Activated T-helper 1 cell treated with anti-CD3 and anti-CD28 coated beads, Interleukin-12 subunit alpha, Interleukin-12 subunit beta, Interleukin-2, Interleukin-4 antibody, amounts not matched to agents 30 ng/mL and 10 ng/mL and 1 ng/mL, durations not matched to agents 14 hours and 24 hours and 36 hours (primary cell): ENCODE data around the gene IL17A. TPM values are rescaled to one million over a fixed set of nuclear protein-coding genes. Genes with fewer than 3 reads are reported as not detected.
"Not testable (repeated sequence)": the region's sequence is repeated elsewhere in the genome, so short reads cannot be mapped to it uniquely, and the experiment has no call there.

Experiments
- DNase-seq: peaks from one replicate; pipeline ENCODE4 v3.0.0; 2021; ENCODE audit warnings: low spot score
- H3K27ac Mint-ChIP-seq: one replicate; pipeline ENCODE4 v1.8.0; 2021; ENCODE audit warnings: mild to moderate bottlenecking, mixed read lengths
- H3K27me3 Mint-ChIP-seq: one replicate; pipeline ENCODE4 v1.8.0; 2022; ENCODE audit warnings: mild to moderate bottlenecking, moderate library complexity, mixed read lengths; ENCODE audit not compliant: insufficient read depth
- H3K36me3 Mint-ChIP-seq: one replicate; pipeline ENCODE4 v1.8.0; 2021; ENCODE audit warnings: low read depth, mixed read lengths
- H3K4me1 Mint-ChIP-seq: one replicate; pipeline ENCODE4 v1.8.0; 2021; ENCODE audit warnings: low read depth, mixed read lengths
- H3K4me3 Mint-ChIP-seq: one replicate; pipeline ENCODE4 v1.8.0; 2021; ENCODE audit warnings: mild to moderate bottlenecking, moderate library complexity, mixed read lengths
- H3K9me3 Mint-ChIP-seq: one replicate; pipeline ENCODE4 v1.8.0; 2021; ENCODE audit warnings: mixed read lengths
- intact Hi-C: fragments of 100-400 bp; cut with micrococcal nuclease; formaldehyde crosslinking; loops from one replicate; pipeline ENCODE4 v1.15.1; 2024
- total RNA-seq: library from RNA; stranded (reverse); gene quantifications from 2 replicates; pipeline ENCODE4 v1.2.3, GENCODE V29; 2022

Gene IL17A
- total RNA-seq, 1 donor from 2014 or later = not detected

DNA sequence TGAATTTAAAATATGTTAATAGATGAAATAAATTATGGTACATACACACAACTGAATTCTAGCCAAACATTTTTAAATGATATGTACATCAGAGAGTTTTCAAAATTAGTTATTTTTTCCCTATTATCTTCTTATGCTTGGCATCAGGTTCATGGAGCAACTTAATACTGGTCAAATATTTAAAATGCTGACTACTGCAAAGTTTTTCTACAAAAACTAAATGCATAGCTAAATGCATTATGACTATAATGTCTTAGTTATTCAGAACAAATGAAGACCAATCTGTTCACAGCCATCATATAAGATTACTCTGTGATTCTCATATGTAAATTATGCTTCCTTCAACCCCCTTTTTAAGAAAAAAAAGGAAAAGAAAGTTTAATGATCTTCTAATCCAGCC is 8.2 kb upstream of the IL17A start:
- no peaks in the 10 kb centered on the region for H3K4me1 Mint-ChIP-seq
- peaks cover 51% of the 10 kb centered on the region for H3K27me3 Mint-ChIP-seq
- DNase-seq = no peak
- no peak overlapping the region for H3K27ac Mint-ChIP-seq
- H3K9me3 Mint-ChIP-seq = no peaks in the 10 kb centered on the region
- intact Hi-C loops = no loop called here
- no peaks in the 10 kb centered on the region for H3K36me3 Mint-ChIP-seq
- no peak overlapping the region for H3K4me3 Mint-ChIP-seq

- no peak for DNase-seq
- H3K27me3 Mint-ChIP-seq = peaks cover 63% of the 10 kb centered on the region
- no peaks in the 10 kb centered on the region for H3K4me1 Mint-ChIP-seq
- H3K36me3 Mint-ChIP-seq = no peaks in the 10 kb centered on the region
- no peaks in the 10 kb centered on the region for H3K9me3 Mint-ChIP-seq
- no peak overlapping the region for H3K27ac Mint-ChIP-seq
- intact Hi-C loops = no loop called here
- no peak overlapping the region for H3K4me3 Mint-ChIP-seq
Measured at GRCh38 chr6:52180787-52181558, 5.2 kb upstream of the IL17A start.

GRCh38 chr6:52183131-52183713 is 3.0 kb upstream of the IL17A start:
- H3K36me3 Mint-ChIP-seq = no peaks in the 10 kb centered on the region
- H3K4me3 Mint-ChIP-seq = no peak overlapping the region
- no peak overlapping the region for H3K27ac Mint-ChIP-seq
- H3K9me3 Mint-ChIP-seq = no peaks in the 10 kb centered on the region
- intact Hi-C loops = no loop called here
- H3K4me1 Mint-ChIP-seq = no peaks in the 10 kb centered on the region
- DNase-seq = no peak
- peaks cover 70% of the 10 kb centered on the region for H3K27me3 Mint-ChIP-seq

- no peak for DNase-seq
- H3K4me3 Mint-ChIP-seq = no peak overlapping the region
- peaks cover 65% of the 10 kb centered on the region for H3K27me3 Mint-ChIP-seq
- no peaks in the 10 kb centered on the region for H3K36me3 Mint-ChIP-seq
- no peaks in the 10 kb centered on the region for H3K4me1 Mint-ChIP-seq
- intact Hi-C loops = no loop called here
- no peak overlapping the region for H3K27ac Mint-ChIP-seq
- H3K9me3 Mint-ChIP-seq = no peaks in the 10 kb centered on the region
Measured at GRCh38 chr6:52186480-52186879, 305 bp downstream of the IL17A start.

DNA sequence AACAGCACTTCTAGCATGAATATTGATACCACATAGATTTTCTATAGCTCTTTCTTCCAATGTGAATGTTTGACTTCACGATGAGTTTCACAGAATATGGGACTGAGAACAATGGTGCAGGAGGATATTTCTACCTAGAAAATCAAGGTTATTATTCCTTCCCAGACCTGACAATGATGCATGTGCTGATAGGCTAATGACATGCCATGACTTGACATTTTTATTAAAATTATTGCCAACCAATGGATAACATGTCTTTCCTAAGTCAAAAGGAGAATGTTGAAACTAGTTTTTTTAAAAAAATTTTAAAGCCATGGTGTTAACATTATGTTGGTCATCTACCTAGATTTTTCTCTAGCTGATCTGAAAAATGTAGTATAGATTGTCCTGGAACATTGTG is 923 bp downstream of the IL17A start:
- DNase-seq = no peak
- Mint-ChIP-seq H3K9me3 (no peaks in the 10 kb centered on the region), H3K36me3 (no peaks in the 10 kb centered on the region), H3K27ac (no peak overlapping the region), H3K4me3 (no peak overlapping the region), H3K4me1 (no peaks in the 10 kb centered on the region), H3K27me3 (peaks cover 61% of the 10 kb centered on the region)
- intact Hi-C loops = no loop called here

GRCh38 chr6:52189974-52190373 is 3.8 kb downstream of the IL17A start:
- H3K4me1 Mint-ChIP-seq = no peaks in the 10 kb centered on the region
- peaks cover 47% of the 10 kb centered on the region for H3K27me3 Mint-ChIP-seq
- intact Hi-C loops = no loop called here

DNA sequence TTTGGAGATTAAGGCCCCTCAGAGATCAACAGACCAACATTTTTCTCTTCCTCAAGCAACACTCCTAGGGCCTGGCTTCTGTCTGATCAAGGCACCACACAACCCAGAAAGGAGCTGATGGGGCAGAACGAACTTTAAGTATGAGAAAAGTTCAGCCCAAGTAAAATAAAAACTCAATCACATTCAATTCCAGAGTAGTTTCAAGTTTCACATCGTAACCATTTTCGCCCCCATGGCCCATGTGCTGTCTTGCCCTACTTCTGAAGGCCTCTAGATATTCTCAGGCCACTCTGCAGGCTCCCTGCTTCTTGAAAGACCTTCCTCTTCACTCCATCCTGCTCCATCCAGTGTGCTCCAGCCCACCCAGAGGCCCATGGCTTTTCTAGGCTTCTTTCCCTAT is 4.2 kb downstream of the IL17A start:
- no peak for DNase-seq
- no peak overlapping the region for H3K27ac Mint-ChIP-seq
- peaks cover 45% of the 10 kb centered on the region for H3K27me3 Mint-ChIP-seq
- no peak overlapping the region for H3K4me3 Mint-ChIP-seq
- H3K9me3 Mint-ChIP-seq = no peaks in the 10 kb centered on the region
- intact Hi-C loops = no loop called here
- no peaks in the 10 kb centered on the region for H3K4me1 Mint-ChIP-seq
- H3K36me3 Mint-ChIP-seq = no peaks in the 10 kb centered on the region

More at GRCh38 chr6:52189974-52190373, 3.8 kb downstream of the IL17A start:
- no peak overlapping the region for H3K27ac Mint-ChIP-seq
- no peaks in the 10 kb centered on the region for H3K36me3 Mint-ChIP-seq
- no peak overlapping the region for H3K4me3 Mint-ChIP-seq
- DNase-seq = no peak
- no peaks in the 10 kb centered on the region for H3K9me3 Mint-ChIP-seq

GRCh38 chr6:52191824-52192223 is 5.6 kb downstream of the IL17A start:
- H3K4me1 Mint-ChIP-seq = no peaks in the 10 kb centered on the region
- H3K36me3 Mint-ChIP-seq = no peaks in the 10 kb centered on the region
- H3K9me3 Mint-ChIP-seq = no peaks in the 10 kb centered on the region
- peaks cover 35% of the 10 kb centered on the region for H3K27me3 Mint-ChIP-seq
- H3K4me3 Mint-ChIP-seq = no peak overlapping the region
- H3K27ac Mint-ChIP-seq = no peak overlapping the region
- intact Hi-C loops = no loop called here
- no peak for DNase-seq

GRCh38 chr6:52195886-52196285 is 9.7 kb downstream of the IL17A start:
- H3K36me3 Mint-ChIP-seq = peaks cover 4% of the 10 kb centered on the region
- intact Hi-C loops = no loop called here
- peaks cover 14% of the 10 kb centered on the region for H3K9me3 Mint-ChIP-seq
- H3K4me3 Mint-ChIP-seq = no peak overlapping the region
- DNase-seq = no peak
- no peak overlapping the region for H3K27ac Mint-ChIP-seq
- H3K27me3 Mint-ChIP-seq = peaks cover 23% of the 10 kb centered on the region
- no peaks in the 10 kb centered on the region for H3K4me1 Mint-ChIP-seq

DNA sequence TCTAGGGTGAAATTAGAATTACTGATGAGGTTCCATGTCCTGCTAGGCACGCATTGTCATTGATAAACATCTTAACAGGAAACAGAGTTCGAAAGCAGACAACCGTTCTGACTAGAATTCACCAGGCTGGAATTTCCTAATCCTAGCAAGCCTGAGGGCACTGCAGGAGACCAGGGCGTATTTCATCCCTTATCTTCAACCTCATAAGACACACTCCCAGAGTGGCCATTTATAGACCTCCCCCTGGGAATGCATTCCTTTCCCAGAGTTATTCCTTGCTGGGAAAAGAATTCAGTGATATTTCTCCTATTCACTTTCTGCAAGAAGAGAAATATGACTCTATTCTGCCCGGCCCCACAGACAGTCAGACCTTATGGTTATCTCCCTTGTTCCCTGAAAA is 13.9 kb downstream of the IL17A start:
- H3K36me3 Mint-ChIP-seq, DNase-seq, H3K4me1 Mint-ChIP-seq, intact Hi-C loops, H3K27ac Mint-ChIP-seq, H3K4me3 Mint-ChIP-seq: not testable (repeated sequence)
- H3K27me3 Mint-ChIP-seq = peaks cover 18% of the 10 kb centered on the region
- H3K9me3 Mint-ChIP-seq = peaks cover 29% of the 10 kb centered on the region

DNA sequence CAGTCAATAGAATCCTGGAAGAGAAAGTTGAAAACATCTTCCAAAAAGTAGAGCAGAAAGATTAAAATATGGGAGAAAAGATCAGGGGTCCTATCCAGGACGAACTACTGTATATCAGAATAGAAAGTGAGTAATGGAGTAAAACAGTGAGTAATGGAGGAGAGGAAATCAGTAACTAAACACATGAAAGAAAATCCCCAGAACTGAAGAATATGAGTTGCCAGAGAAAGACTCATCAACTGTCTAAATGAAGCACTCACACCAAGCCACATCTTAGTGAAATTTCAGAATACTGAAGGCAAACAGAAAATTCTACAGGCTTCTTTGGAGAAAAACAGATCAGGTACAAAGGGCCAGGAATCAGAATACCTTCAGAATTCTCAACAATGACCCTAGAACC is 14.9 kb downstream of the IL17A start:
- Mint-ChIP-seq H3K27ac (no peak overlapping the region), H3K36me3 (peaks cover 4% of the 10 kb centered on the region), H3K4me3 (no peak overlapping the region), H3K27me3 (peaks cover 17% of the 10 kb centered on the region), H3K9me3 (peaks cover 29% of the 10 kb centered on the region), H3K4me1 (no peaks in the 10 kb centered on the region)
- DNase-seq = no peak
- intact Hi-C loops = no loop called here

DNA sequence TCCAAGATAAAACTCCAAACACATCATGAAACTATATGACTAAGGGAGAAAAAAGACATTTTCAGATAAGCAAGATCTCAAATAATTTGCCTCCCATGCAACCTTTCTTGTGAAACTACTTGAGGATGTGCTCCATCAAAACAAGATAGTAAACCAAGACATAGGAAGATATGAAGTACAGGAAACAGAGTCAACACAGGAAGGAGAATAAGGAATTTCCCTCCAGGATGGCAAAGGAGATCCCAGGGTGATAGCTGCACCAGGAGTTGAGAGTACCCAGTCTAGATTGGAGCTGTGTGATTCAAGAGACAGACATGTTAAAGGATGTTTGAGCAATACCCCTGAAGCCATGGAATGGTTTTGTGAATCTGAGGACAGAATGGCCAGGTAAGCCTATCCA is 15.3 kb downstream of the IL17A start:
- Mint-ChIP-seq H3K4me1 (no peaks in the 10 kb centered on the region), H3K27me3 (peaks cover 17% of the 10 kb centered on the region), H3K27ac (no peak overlapping the region), H3K4me3 (no peak overlapping the region), H3K36me3 (peaks cover 4% of the 10 kb centered on the region), H3K9me3 (peaks cover 29% of the 10 kb centered on the region)
- DNase-seq = no peak
- intact Hi-C loops = no loop called here

GRCh38 chr6:52207066-52207465 is 20.9 kb downstream of the IL17A start:
- H3K27ac Mint-ChIP-seq = no peak overlapping the region
- no peak for DNase-seq
- H3K36me3 Mint-ChIP-seq = peaks cover 3% of the 10 kb centered on the region
- peaks cover 7% of the 10 kb centered on the region for H3K9me3 Mint-ChIP-seq
- no peak overlapping the region for H3K4me3 Mint-ChIP-seq
- intact Hi-C loops = no loop called here
- peaks cover 42% of the 10 kb centered on the region for H3K27me3 Mint-ChIP-seq
- H3K4me1 Mint-ChIP-seq = no peaks in the 10 kb centered on the region
